GM23248 (cell line): ENCODE measurements around the gene FARP1. TPM values are rescaled to one million over a fixed set of nuclear protein-coding genes. Genes with fewer than 3 reads are reported as not detected.

ENCODE experiments used
- DNase-seq: peaks from one replicate; pipeline ENCODE4 v3.0.0-alpha.2; 2015
- H2AFZ ChIP-seq: fragments of 200-600 bp; sonication (generic); 2 replicates; pipeline ENCODE4 v1.6.1; 2016; ENCODE audit warnings: antibody characterized with exemption
- H3F3A ChIP-seq: fragments of 200-600 bp; sonication (generic); 2 replicates; pipeline ENCODE4 v1.6.1; 2016; ENCODE audit warnings: mild to moderate bottlenecking, antibody characterized with exemption, mixed run types; ENCODE audit not compliant: insufficient read depth
- H3K27ac ChIP-seq: fragments of 200-600 bp; sonication (generic); 2 replicates; pipeline ENCODE4 v1.5.1; 2016; ENCODE audit warnings: mild to moderate bottlenecking
- H3K27me3 ChIP-seq: fragments of 200-600 bp; sonication (generic); replicated peaks from 2 replicates; pipeline ENCODE4 v1.6.1; 2016; ENCODE audit warnings: mild to moderate bottlenecking; ENCODE audit not compliant: insufficient read depth
- H3K36me3 ChIP-seq: fragments of 200-600 bp; sonication (generic); 2 replicates; pipeline ENCODE4 v1.6.1; 2016; ENCODE audit warnings: low read depth, mild to moderate bottlenecking
- H3K4me1 ChIP-seq: fragments of 200-600 bp; sonication (generic); 2 replicates; pipeline ENCODE4 v1.6.1; 2016; ENCODE audit warnings: mild to moderate bottlenecking; ENCODE audit not compliant: insufficient read depth
- H3K4me2 ChIP-seq: fragments of 200-600 bp; sonication (generic); one replicate; pipeline ENCODE4 v1.6.1; 2016; ENCODE audit warnings: mild to moderate bottlenecking; ENCODE audit not compliant: unreplicated experiment
- H3K4me3 ChIP-seq: fragments of 200-600 bp; sonication (generic); 2 replicates; pipeline ENCODE4 v1.5.1; 2016; ENCODE audit warnings: mild to moderate bottlenecking
- H3K79me2 ChIP-seq: fragments of 200-600 bp; sonication (generic); 2 replicates; pipeline ENCODE4 v1.6.1; 2016; ENCODE audit warnings: mild to moderate bottlenecking; ENCODE audit not compliant: insufficient read depth
- H3K9ac ChIP-seq: fragments of 200-600 bp; sonication (generic); 2 replicates; pipeline ENCODE4 v1.6.1; 2016; ENCODE audit warnings: mild to moderate bottlenecking
- H3K9me2 ChIP-seq: fragments of 200-600 bp; sonication (generic); 2 replicates; pipeline ENCODE4 v1.6.1; 2016; ENCODE audit warnings: mixed run types, mild to moderate bottlenecking, moderate library complexity; ENCODE audit not compliant: insufficient read depth
- H3K9me3 ChIP-seq: fragments of 200-600 bp; sonication (generic); one replicate; pipeline ENCODE4 v1.6.1; 2017; ENCODE audit warnings: low read depth
- H4K20me1 ChIP-seq: fragments of 200-600 bp; sonication (generic); 2 replicates; pipeline ENCODE4 v1.6.0; 2016; ENCODE audit not compliant: insufficient read depth
- EZH2 ChIP-seq: fragments of 200-600 bp; sonication (generic); IDR thresholded peaks from 2 replicates; pipeline ENCODE4 v1.6.1; 2018; ENCODE audit warnings: antibody characterized with exemption, mild to moderate bottlenecking; ENCODE audit not compliant: insufficient read depth, poor library complexity, severe bottlenecking
- EZH2phosphoT487 ChIP-seq: fragments of 200-600 bp; sonication (generic); IDR thresholded peaks from 2 replicates; pipeline ENCODE4 v1.6.1; 2018; ENCODE audit warnings: antibody characterized with exemption, moderate library complexity, mild to moderate bottlenecking, low read depth; ENCODE audit not compliant: insufficient read depth
- WGBS, 2 experiments: methylation state at CpG; one replicate each; pipeline ENCODE4 v1.1.6; 2015 to 2017; ENCODE audit warnings: low lambda C conversion rate in 2 of 2, low coverage in 1 of 2; ENCODE audit errors: missing lambda C conversion rate in 2 of 2; 5-methylcytosine and 5-hydroxymethylcytosine counted together
- in situ Hi-C: fragments of 300-500 bp; cut with MboI; formaldehyde crosslinking; loops from 2 replicates; pipeline ENCODE4 v1.15.0; 2020
- polyA plus RNA-seq: library from polyadenylated mRNA; unstranded; fragments of >200 nt; fragmentation: Nextera tagmentation; extraction: Ambion mirVana; gene quantifications from 2 replicates; pipeline ENCODE4 v1.2.1, GENCODE V29; 2016
- total RNA-seq: library from RNA; depleted of rRNA; stranded (reverse); fragments of >200 nt; shearing (Covaris generic); gene quantifications from 2 replicates; pipeline ENCODE4 v1.2.3, GENCODE V29; 2014

Gene FARP1
- total and polyA plus RNA-seq, 2 experiments from 2014 or later: 53.7 to 56.6 TPM

DNA sequence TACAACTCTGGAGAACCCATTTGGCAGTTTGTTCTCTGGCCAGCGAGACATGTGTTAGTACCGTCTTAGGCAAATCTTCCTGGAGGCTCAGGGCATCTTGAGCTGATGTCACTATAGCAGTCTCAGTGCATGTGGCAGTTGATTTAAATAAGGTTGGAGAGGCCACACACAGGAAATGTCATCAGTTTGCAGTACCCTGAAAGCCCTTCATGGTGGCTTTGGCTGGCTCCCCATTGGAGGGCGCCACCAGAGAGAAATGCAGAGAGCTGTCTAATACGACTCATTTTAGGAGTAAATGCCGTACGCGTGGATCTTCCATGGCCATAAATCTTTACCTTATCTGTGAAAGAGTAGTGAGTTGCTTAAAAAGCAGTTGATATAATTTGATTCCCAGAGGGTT is 270.9 kb downstream of the FARP1 start:
- Histone ChIP-seq H4K20me1 (no peaks in the 10 kb centered on the region), H3K4me3 (no peak overlapping the region), H3K9me3 (no peaks in the 10 kb centered on the region), H3K27me3 (no peaks in the 10 kb centered on the region), H3K27ac (no peak overlapping the region), H3K79me2 (no peaks in the 10 kb centered on the region), H3K36me3 (peaks cover 25% of the 10 kb centered on the region; the same call in 1 of the 2 replicates), H2AFZ (no peak overlapping the region), H3K4me2 (no peak overlapping the region), H3K9ac (no peak overlapping the region), H3K9me2 (no peaks in the 10 kb centered on the region), H3F3A (no peaks in the 10 kb centered on the region), H3K4me1 (no peaks in the 10 kb centered on the region)
- WGBS, 2 experiments: 83 to 86% methylated on average over 7 of the region's 7 CpGs
- no peak for TF ChIP-seq EZH2phosphoT487
- TF ChIP-seq EZH2: no peak
- no peak for DNase-seq
- in situ Hi-C loops: loop anchor here (25.0 kb wide), 1 partner anchor 376 kb away; no protein-coding TSS in a partner anchor

DNA sequence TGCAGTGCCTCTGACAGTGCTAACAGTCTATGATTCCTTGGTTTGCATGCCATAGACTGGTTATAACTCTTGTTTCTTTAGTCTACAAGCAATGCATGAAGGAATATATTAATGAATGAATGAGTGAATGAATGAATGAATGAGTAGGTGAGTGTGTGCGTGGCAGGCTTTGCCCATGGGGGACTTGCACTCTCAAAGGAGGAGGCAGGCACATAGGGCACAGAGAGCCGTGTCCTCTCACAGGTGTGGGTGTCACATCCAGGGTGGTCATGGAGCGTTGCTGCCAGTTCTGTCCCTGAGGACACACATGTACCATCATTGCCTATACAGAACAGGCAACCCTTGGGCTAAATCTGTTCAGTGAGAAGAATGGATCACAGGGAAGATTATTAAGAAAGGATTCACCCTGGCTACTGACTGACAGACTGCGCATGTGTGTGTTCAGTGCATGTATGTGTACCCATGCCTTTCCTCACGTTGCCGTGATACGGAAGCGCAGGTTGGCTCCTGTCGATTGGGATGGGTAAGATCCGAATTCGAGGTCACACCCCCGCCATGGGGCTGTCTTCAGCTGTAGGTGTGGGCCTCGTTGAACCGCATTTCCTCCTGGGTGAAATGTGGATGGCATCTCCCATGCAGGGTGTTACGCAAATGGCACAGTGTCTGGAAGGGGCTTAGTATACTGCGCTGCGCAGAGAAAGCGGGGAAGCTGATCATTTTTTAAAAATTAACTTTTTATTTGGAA is 272.6 kb downstream of the FARP1 start:
- H3K9me2 ChIP-seq: no peaks in the 10 kb centered on the region
- no peak overlapping the region for H3K27ac ChIP-seq
- H3K4me2 ChIP-seq: no peak overlapping the region
- H3K4me1 ChIP-seq: no peaks in the 10 kb centered on the region
- no peak overlapping the region for H3K4me3 ChIP-seq
- H3K27me3 ChIP-seq: no peaks in the 10 kb centered on the region
- in situ Hi-C loops: loop anchor here (25.0 kb wide), 1 partner anchor 378 kb away; no protein-coding TSS in a partner anchor
- peaks cover 21% of the 10 kb centered on the region; the same call in 1 of the 2 replicates for H3K36me3 ChIP-seq
- H2AFZ ChIP-seq: no peak overlapping the region
- no peak for DNase-seq
- no peaks in the 10 kb centered on the region for H3K79me2 ChIP-seq
- no peaks in the 10 kb centered on the region for H3F3A ChIP-seq
- H3K9ac ChIP-seq: no peak overlapping the region
- no peaks in the 10 kb centered on the region for H3K9me3 ChIP-seq
- 97 to 98% methylated on average over 18 of the region's 18 CpGs for WGBS, 2 experiments
- no peaks in the 10 kb centered on the region for H4K20me1 ChIP-seq
- TF ChIP-seq EZH2phosphoT487: no peak
- TF ChIP-seq EZH2: no peak

DNA sequence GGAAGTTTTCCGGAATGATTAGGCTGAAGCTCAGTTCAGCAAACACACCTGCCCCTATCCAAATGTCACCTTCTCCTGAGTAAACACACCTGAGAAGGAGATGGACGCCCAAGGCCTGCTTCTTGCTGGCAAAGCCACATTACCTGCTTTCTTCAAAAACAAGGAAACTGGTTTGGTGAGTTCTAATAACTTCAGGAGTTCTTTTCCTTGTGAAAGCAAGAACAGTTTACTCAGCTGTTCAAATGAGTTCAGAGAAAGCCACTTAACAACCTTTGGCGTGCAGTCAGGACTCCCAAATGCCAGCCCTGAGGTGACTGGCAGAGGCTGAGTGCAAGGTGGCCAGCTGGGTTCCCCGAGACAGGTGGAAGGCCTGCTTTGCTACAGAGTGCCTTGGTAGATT is 273.5 kb downstream of the FARP1 start:
- in situ Hi-C loops: loop anchor here (25.0 kb wide), 1 partner anchor 379 kb away; no protein-coding TSS in a partner anchor
- H3K9ac ChIP-seq: no peak overlapping the region
- no peak overlapping the region for H3K4me2 ChIP-seq
- no peaks in the 10 kb centered on the region for H4K20me1 ChIP-seq
- H3K4me1 ChIP-seq: no peaks in the 10 kb centered on the region
- H3K79me2 ChIP-seq: no peaks in the 10 kb centered on the region
- no peak for DNase-seq
- H3K36me3 ChIP-seq: peaks cover 18% of the 10 kb centered on the region; the same call in 1 of the 2 replicates
- 99 to 100% methylated on average over 4 of the region's 4 CpGs for WGBS, 2 experiments
- no peaks in the 10 kb centered on the region for H3K9me3 ChIP-seq
- TF ChIP-seq EZH2 (no peak), EZH2phosphoT487 (no peak)
- H3K9me2 ChIP-seq: no peaks in the 10 kb centered on the region
- no peak overlapping the region for H3K4me3 ChIP-seq
- H3K27me3 ChIP-seq: no peaks in the 10 kb centered on the region
- H3K27ac ChIP-seq: no peak overlapping the region
- H3F3A ChIP-seq: no peaks in the 10 kb centered on the region
- H2AFZ ChIP-seq: no peak overlapping the region

DNA sequence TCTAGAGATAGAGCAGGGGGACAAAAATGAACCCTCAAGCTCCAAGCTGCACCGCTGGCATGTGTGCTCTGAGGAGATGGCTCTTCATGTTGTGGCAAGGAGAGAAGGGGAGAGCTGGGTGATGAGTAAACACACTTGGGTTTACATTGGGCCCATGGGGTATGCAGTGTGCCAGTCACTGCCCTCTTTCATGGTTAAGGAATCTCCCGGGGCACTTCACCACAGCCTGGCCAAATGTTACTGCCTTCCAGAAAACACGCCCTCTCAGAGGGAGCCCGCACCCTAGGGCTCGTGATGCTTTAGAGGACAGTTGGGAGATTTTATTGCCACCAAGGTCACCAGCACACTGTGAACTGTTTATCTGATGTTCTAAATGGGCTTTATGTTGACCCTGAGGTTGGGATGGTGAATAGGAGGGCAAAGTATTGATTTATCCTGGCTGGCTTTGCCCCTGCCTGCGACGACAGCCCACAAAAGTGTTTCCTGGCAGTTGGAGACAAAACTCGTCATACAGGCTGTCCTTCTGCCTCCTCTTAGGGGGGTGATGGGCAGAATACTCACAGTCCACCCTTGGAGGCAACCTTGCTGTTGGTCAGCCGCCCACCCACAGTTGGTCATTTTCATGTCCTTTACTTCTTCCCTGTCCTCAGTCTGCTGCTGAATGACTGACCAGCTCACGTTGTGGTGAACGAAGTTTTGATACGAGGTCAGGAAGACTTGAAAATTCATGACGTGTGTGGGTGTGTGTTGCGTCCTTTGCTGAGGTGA is 277.1 kb downstream of the FARP1 start:
- H3K9me3 ChIP-seq: no peaks in the 10 kb centered on the region
- no peak for TF ChIP-seq EZH2phosphoT487
- no peak for TF ChIP-seq EZH2
- H2AFZ ChIP-seq: no peak overlapping the region
- 0 out of 2 replicates have a peak, but pooled peaks cover 19% of the 10 kb centered on the region for H3K36me3 ChIP-seq
- 81 to 85% methylated on average over 14 of the region's 14 CpGs for WGBS, 2 experiments
- no peak overlapping the region for H3K4me3 ChIP-seq
- in situ Hi-C loops: loop anchor here (25.0 kb wide), 1 partner anchor 383 kb away; no protein-coding TSS in a partner anchor
- H3K9me2 ChIP-seq: no peaks in the 10 kb centered on the region
- no peaks in the 10 kb centered on the region for H4K20me1 ChIP-seq
- H3K4me2 ChIP-seq: no peak overlapping the region
- DNase-seq: no peak
- no peak overlapping the region for H3K9ac ChIP-seq
- H3K27me3 ChIP-seq: no peaks in the 10 kb centered on the region
- no peaks in the 10 kb centered on the region for H3K4me1 ChIP-seq
- no peaks in the 10 kb centered on the region for H3F3A ChIP-seq
- no peaks in the 10 kb centered on the region for H3K79me2 ChIP-seq
- H3K27ac ChIP-seq: no peak overlapping the region
